ENCODE measurements around the gene DPH7. TPM values are rescaled to one million over a fixed set of nuclear protein-coding genes. Genes with fewer than 3 reads are reported as not detected.
A peak's percentile ranks its signal among the peaks of the same experiment; 100 is the strongest.
"Not testable (repeated sequence)": the region's sequence is repeated elsewhere in the genome, so short reads cannot be mapped to it uniquely, and the experiment has no call there.

The DPH7 gene
- total RNA-seq, 1 experiment from 2014 or later = 25.2 TPM

DNA sequence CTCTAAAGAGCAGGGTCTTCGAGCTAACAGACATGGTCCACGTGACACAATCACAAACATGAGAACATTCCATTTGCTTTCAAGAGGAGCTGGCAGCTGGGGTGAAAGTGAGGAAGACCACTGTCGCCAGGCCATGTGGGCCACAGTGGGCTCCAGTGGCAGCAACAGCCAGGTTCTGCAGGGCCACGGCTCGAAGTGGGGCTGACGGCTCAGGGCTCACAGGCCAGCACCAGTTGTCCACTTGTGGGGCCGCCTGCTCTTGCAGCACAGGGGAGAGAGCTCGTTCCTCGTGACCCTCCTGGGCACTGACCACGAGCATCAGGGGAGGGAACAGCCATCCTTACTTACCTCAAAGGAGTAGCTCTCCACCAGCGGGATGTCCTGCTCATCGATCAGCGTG, 9.6 kb upstream of the DPH7 start:
- DNase-seq (ENCODE audit: low read depth, low spot score) = no peak
- in situ Hi-C loops (cut with HindIII; ENCODE audit: low pct_unique_long_range_greater_than_20kb, low sequenced_read_pairs) = no loop called here

- DNase-seq (ENCODE audit: low read depth, low spot score) = no peak
- in situ Hi-C loops (cut with HindIII; ENCODE audit: low pct_unique_long_range_greater_than_20kb, low sequenced_read_pairs) = no loop called here
These were observed 8.1 kb upstream of the DPH7 start for GRCh38 chr9:137586854-137587253.

- in situ Hi-C loops (cut with HindIII; ENCODE audit: low pct_unique_long_range_greater_than_20kb, low sequenced_read_pairs) = no loop called here
- DNase-seq (ENCODE audit: low read depth, low spot score) = no peak
These were observed 5.2 kb upstream of the DPH7 start for GRCh38 chr9:137583957-137584356.

GRCh38 chr9:137583347-137583746, 4.6 kb upstream of the DPH7 start:
- in situ Hi-C loops (cut with HindIII; ENCODE audit: low pct_unique_long_range_greater_than_20kb, low sequenced_read_pairs) = no loop called here
- DNase-seq (ENCODE audit: low read depth, low spot score) = no peak

DNA sequence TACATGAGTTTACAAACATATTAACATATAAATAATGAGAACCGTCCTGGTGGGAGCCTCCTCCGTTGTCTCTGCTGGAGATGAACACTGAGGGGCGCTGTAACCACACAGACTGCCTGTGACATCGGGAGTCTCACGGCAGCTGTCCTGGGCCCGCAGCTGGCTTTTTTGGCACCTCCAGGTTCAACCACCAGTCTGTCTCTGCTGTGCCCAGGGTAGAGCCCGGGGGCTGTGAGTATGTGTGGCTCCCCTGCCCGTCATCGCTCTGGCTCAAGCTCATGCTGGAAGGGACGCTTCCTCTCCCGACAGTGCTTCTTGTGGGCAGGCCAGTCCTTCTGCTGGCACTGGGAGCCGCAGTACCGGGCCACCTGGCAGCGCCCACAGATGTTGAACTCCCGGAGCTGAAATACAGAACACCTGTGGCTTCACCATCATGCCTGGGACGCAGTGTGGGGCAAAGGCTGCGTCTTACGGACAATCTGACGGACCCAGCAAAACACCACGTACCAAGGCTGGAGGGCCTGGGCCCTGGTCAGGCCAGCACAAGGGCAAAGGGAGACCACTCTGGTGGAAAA, 3.6 kb upstream of the DPH7 start:
- in situ Hi-C loops (cut with HindIII; ENCODE audit: low pct_unique_long_range_greater_than_20kb, low sequenced_read_pairs) = no loop called here
- peak; percentile 52 for DNase-seq (ENCODE audit: low read depth, low spot score)

DNA sequence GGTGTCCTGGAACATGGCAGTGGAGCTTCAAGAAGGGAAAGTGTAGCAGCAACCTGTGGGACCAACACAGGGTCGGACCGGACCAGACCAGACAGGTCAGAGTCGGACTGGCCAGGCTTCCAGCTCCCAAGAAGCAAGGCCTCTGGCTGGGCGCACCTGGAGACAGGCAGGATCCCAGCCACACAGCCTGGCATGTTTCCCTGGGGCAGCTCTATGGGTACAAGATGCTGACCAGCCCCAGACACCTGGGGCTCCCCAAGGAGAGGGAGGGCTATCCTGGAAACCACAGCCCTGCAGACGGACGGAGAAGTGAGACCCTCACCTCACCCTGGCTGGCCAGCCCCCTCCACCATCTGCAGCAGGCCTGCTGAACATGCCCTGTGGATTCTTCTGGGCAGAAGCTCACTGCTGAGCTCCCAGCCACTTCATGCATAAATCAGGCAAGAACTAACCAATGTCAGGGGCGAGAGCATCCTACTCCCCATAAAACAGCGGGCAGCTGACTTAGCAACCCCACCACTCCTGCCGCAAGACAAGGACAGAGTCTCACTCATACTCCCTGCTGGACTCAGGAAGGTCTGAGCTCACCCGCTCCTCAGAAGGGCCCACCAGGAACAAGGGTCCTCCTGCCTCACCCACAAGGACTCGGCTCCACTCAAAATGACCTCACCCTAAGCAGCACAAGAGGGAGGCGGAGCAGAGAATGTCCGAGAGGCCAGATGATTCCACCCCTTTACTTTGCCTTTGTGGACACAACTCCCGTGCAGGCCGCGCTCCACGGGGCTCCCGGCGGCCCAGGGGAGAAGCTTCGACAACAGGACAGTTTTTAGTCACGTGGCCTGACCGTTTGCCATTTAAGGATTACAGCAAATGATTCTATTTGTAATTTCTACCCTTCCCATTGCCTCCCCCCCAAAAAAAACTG, 2.9 kb upstream of the DPH7 start:
- in situ Hi-C loops (cut with HindIII; ENCODE audit: low pct_unique_long_range_greater_than_20kb, low sequenced_read_pairs) = no loop called here
- DNase-seq (ENCODE audit: low read depth, low spot score) = no peak

- DNase-seq (ENCODE audit: low read depth, low spot score) = no peak
- in situ Hi-C loops (cut with HindIII; ENCODE audit: low pct_unique_long_range_greater_than_20kb, low sequenced_read_pairs) = no loop called here
These were observed 2.2 kb upstream of the DPH7 start for GRCh38 chr9:137580954-137581322.

- DNase-seq (ENCODE audit: low read depth, low spot score) = no peak
- in situ Hi-C loops (cut with HindIII; ENCODE audit: low pct_unique_long_range_greater_than_20kb, low sequenced_read_pairs) = no loop called here
These were observed 1.7 kb upstream of the DPH7 start for GRCh38 chr9:137580209-137580953.

DNA sequence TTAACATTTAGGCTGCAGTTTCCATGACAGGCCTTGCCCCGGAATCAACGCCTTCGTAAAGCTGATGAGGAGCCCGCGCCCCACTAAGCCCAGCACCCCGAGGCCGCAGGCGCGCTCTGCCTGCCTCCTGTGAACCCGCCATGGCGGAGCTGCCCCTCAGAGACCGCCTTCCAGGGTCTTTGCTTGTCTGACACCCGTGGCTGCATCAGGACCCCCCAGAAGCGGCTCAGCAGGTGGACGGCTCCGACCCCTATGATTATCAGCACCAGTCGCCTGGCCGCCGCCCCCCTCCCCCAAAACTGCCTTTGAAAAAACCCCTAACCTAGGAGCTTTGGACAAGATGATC, 507 bp upstream of the DPH7 start:
- no peak for DNase-seq (ENCODE audit: low read depth, low spot score)
- in situ Hi-C loops (cut with HindIII; ENCODE audit: low pct_unique_long_range_greater_than_20kb, low sequenced_read_pairs) = no loop called here

DNA sequence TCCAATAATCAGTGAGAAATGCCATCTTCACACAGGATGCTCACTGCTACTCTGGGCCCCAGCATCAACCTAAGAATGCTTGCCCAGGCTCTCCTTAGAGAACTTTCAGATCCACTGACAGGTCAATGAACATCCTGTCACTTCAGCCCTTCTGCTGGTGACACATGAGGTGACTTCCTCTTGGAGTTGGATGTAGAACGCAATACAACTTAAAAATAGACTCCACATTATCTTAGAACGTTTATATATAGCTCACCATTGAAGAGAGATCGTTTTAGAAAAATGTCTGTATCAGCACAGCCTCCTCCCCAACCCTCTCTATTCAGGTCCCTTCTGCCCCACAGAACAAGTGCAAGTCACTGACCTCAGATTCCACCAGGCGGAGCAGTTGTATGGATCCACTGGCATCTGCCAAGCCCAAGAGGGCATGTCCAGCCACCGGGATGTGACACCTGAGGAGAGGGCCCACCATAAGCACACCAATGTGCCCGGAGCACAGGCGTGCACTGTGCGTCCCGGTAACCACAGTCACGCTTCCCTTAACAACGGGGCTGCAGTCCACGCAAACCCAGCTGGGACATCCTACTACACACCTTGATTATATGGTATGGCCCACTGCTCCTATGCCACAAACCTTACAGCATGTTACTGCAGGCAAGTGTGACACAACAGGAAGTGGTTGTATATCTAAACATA, 2.9 kb downstream of the DPH7 start:
- in situ Hi-C loops (cut with HindIII; ENCODE audit: low pct_unique_long_range_greater_than_20kb, low sequenced_read_pairs) = no loop called here

DNA sequence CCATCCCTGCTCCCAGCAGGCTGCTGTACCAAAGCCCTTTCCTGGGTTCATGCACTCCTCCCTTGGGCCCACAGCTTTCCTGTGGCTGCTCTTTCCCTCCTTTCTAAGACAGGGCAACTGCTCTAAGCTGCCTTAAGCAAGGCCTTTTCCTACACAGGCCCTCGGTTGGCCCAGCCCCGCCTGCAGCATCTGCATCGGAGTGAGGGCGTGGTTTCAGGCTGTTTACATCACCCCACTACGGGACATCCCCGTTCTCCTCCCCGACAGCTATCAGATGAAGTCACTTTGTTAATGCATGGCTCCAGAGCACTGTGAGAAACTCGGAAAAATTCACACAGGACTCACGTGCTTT, 3.4 kb downstream of the DPH7 start:
- in situ Hi-C loops (cut with HindIII; ENCODE audit: low pct_unique_long_range_greater_than_20kb, low sequenced_read_pairs) = no loop called here
- no peak for DNase-seq (ENCODE audit: low read depth, low spot score)

More for the DNA sequence above, 2.9 kb downstream of the DPH7 start:
- DNase-seq (ENCODE audit: low read depth, low spot score) = peak; percentile 31

DNA sequence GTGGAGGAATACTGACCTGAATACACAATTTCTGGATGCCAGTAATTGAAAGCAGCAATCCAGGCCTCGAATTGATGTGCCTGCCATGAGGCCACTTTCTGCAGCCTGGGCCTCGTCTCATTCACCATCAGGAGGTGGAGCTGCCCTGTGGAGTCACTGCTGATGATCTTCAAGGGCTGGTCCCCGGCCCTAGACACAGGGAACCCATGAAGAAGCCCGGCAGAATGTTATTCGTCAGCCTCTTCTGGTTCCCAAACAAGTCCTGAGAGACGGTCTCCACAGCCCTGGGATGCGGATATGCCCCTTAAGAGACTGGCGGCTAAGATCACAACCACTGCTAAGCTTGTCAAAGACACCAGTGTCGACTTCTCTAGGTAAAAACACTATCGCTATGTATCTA, 4.5 kb downstream of the DPH7 start:
- in situ Hi-C loops (cut with HindIII; ENCODE audit: low pct_unique_long_range_greater_than_20kb, low sequenced_read_pairs) = no loop called here
- DNase-seq (ENCODE audit: low read depth, low spot score) = no peak

DNA sequence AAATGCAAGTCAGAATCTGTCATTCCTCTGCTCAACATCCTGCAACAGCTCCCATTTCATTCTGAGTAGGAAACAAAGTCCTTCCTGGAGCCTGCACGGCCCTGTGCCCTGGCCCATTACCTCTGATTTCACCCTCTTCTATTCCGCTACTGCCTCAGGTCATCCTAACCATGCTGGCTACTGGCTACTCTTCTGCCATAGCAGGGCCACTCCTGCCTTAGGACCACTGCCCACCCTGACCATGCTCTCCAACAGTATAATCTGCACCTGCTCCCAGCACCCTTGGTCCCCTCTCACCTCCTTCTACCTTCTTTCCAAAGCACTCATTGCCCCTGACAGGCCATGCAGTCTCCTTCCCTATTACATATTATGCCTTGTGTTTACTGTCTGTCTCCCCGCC, 8.2 kb downstream of the DPH7 start:
- in situ Hi-C loops (cut with HindIII; ENCODE audit: low pct_unique_long_range_greater_than_20kb, low sequenced_read_pairs) = no loop called here
- DNase-seq (ENCODE audit: low read depth, low spot score) = no peak

- in situ Hi-C loops (cut with HindIII; ENCODE audit: low pct_unique_long_range_greater_than_20kb, low sequenced_read_pairs) = no loop called here
- DNase-seq (ENCODE audit: low read depth, low spot score) = no peak
These were observed 9.0 kb downstream of the DPH7 start for GRCh38 chr9:137569609-137570203.

DNA sequence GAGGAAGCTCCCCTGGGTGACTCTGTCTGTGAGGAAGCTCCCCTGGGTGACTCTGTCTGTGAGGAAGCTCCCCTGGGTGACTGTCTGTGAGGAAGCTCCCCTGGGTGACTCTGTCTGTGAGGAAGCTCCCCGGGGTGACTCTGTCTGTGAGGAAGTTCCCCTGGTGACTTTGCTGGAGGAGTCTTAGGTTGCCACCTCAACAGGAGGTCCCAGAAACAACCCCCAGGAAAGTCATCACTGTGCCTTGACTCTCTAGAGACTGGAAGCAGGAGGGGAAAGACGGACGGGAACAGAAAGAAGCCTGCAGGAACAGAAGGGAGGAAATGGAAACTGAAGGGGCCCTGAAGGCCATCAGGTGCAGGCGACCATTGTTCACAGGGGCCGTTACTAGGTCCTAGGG, 10.3 kb downstream of the DPH7 start:
- DNase-seq (ENCODE audit: low read depth, low spot score); in situ Hi-C loops (cut with HindIII; ENCODE audit: low pct_unique_long_range_greater_than_20kb, low sequenced_read_pairs): not testable (repeated sequence)

DNA sequence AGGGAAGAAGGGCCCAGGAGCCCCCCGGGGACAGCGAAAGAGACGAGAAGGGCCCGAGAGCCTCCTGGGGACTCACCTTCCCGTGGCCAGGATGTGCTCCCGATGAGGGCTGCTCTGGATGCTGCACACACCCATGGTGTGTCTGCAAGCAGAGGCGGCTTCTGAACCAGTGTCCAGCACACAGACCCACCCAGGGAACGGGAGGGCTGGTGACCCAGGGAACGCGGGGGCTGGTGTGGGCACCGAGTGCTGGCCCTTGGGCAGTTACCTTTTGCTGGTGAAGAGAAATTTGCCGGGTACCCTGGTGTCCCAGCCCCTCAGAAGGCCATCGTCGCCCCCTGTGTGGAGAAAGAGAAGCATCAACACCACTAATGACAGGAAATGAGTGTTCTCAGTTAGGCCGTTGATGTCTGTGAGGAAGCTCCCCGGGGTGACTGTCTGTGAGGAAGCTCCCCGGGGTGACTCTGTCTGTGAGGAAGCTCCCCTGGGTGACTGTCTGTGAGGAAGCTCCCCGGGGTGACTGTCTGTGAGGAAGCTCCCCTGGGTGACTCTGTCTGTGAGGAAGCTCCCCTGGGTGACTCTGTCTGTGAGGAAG, 13.8 kb downstream of the DPH7 start:
- in situ Hi-C loops (cut with HindIII; ENCODE audit: low pct_unique_long_range_greater_than_20kb, low sequenced_read_pairs) = no loop called here
- DNase-seq (ENCODE audit: low read depth, low spot score) = no peak

DNA sequence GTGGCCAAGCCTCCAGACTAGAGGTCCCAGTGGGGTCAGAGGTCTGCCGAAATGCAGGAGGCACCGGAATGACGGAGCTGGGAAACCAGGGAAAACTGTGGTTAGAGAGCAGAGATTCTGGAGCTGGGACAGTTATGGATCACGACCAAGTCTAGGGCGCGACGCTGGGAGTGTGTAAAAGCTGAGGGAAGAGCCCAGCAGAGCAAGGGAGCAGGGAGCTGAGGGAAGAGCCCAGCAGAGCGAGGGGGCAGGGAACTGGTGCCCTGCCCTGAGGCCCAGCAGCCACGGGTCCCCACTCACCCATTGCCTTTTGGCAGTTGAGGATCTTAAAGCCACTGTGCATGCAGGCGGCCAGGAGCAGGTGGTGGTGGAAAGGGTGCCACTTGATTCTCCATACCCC, 14.6 kb downstream of the DPH7 start:
- DNase-seq (ENCODE audit: low read depth, low spot score) = no peak
- in situ Hi-C loops (cut with HindIII; ENCODE audit: low pct_unique_long_range_greater_than_20kb, low sequenced_read_pairs) = no loop called here

DNA sequence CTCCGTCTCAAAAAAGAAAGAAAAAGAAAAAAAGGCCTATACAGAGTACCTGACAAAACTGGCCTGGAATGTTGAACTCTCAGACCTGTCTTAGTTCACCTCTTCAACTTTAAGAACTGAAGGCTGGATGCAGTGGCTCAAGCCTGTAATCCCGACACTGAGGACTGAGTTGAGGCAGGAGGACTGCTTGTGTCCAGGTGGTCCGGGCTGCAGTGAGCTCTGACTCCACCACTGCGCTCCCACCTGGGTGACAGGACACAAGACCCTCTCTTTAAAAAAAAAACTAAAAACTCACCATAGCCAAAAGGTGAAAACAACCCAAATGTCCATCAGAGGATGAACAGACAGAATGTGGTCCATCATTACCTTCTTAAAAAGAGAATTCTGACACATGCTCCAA, 20.6 kb downstream of the DPH7 start:
- in situ Hi-C loops (cut with HindIII; ENCODE audit: low pct_unique_long_range_greater_than_20kb, low sequenced_read_pairs) = no loop called here
- DNase-seq (ENCODE audit: low read depth, low spot score) = no peak
